ENCODE measurements around the gene TNRC18. TPM values are rescaled to one million over a fixed set of nuclear protein-coding genes. Genes with fewer than 3 reads are reported as not detected.

The TNRC18 gene
- total and polyA plus RNA-seq, 2 experiments from 2014 or later = 18.1 to 52.8 TPM

GRCh38 chr7:5429253-5429856, 5.7 kb upstream of the TNRC18 start:
- DNase-seq (ENCODE audit: low spot score) = peak; percentile 86
- no peaks in the 10 kb centered on the region for H3K9me3 ChIP-seq (ENCODE audit: low read depth)
- peak overlapping the region; percentile 93 for H3K4me3 ChIP-seq
- no peaks in the 10 kb centered on the region for H4K20me1 ChIP-seq (ENCODE audit: insufficient read depth, poor library complexity, severe bottlenecking)
- H3K4me1 ChIP-seq (ENCODE audit: insufficient read depth) = peaks cover 8% of the 10 kb centered on the region
- WGBS (ENCODE audit: low lambda C conversion rate, missing lambda C conversion rate) = 2% methylated on average over 31 of the region's 31 CpGs
- no peaks in the 10 kb centered on the region for H3K27me3 ChIP-seq
- H3K36me3 ChIP-seq (replicated peaks; ENCODE audit: insufficient read depth, low read depth) = no peaks in the 10 kb centered on the region
- no peak for TF ChIP-seq EZH2 (IDR thresholded peaks at IDR 0.05; ENCODE audit: borderline replicate concordance)
- TF ChIP-seq, protein P1, sequence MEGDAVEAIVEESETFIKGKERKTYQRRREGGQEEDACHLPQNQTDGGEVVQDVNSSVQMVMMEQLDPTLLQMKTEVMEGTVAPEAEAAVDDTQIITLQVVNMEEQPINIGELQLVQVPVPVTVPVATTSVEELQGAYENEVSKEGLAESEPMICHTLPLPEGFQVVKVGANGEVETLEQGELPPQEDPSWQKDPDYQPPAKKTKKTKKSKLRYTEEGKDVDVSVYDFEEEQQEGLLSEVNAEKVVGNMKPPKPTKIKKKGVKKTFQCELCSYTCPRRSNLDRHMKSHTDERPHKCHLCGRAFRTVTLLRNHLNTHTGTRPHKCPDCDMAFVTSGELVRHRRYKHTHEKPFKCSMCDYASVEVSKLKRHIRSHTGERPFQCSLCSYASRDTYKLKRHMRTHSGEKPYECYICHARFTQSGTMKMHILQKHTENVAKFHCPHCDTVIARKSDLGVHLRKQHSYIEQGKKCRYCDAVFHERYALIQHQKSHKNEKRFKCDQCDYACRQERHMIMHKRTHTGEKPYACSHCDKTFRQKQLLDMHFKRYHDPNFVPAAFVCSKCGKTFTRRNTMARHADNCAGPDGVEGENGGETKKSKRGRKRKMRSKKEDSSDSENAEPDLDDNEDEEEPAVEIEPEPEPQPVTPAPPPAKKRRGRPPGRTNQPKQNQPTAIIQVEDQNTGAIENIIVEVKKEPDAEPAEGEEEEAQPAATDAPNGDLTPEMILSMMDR (IDR thresholded peaks at IDR 0.05; ENCODE audit: poor library complexity) = no peak
- no peak for TF ChIP-seq EZH2phosphoT487 (IDR thresholded peaks at IDR 0.05; ENCODE audit: low read depth, severe bottlenecking, unreplicated experiment)
- peak overlapping the region; percentile 98 for H3K4me2 ChIP-seq
- peaks cover 89% of the 10 kb centered on the region for H3K79me2 ChIP-seq
- peak overlapping the region; percentile 21 for H2AFZ ChIP-seq
- no peaks in the 10 kb centered on the region for H3K9me2 ChIP-seq (replicated peaks; ENCODE audit: insufficient read depth)
- H3K27ac ChIP-seq = peak overlapping the region; percentile 99

DNA sequence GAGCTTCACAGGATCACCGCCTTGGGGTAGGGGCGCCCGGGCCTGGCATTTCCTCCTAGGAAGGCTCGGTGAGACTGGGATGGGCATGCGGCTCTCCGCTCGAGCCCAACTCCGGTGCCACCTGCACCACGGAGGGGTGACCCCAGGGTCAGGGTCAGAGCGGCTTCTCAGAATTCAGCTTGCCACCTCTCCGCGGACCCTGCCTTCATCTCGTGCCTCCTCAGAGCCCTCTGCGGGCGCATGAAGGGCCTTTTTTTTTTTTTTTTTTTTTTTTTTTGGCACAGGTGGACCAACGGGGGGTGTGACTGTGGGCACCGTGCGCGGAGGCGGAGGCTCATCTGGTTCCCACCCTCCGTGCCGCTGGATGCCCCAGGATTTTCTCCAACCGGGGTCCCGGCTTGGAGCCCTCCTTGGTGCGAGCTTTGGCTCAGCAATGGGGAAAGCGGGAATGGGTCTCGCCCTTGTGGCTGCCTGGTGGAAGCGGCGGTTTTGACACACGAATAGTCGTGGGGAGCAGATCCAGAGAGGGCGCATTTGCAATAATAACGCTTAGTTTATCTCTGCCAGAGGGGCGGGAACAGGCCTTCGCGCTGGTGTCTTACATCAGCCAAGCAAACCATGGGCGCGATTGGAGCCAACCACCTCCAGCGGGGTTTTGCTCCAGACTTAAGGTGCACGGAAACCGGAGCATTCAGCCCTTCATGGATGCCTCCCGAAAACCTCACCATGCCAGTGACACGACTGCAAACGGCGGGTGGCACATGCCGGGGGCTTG, 5.0 kb upstream of the TNRC18 start:
- TF ChIP-seq EZH2phosphoT487 (IDR thresholded peaks at IDR 0.05; ENCODE audit: low read depth, severe bottlenecking, unreplicated experiment) (no peak), EZH2 (IDR thresholded peaks at IDR 0.05; ENCODE audit: borderline replicate concordance) (no peak)
- TF ChIP-seq, protein P1 (IDR thresholded peaks at IDR 0.05; ENCODE audit: poor library complexity) = peak; percentile 19

DNA sequence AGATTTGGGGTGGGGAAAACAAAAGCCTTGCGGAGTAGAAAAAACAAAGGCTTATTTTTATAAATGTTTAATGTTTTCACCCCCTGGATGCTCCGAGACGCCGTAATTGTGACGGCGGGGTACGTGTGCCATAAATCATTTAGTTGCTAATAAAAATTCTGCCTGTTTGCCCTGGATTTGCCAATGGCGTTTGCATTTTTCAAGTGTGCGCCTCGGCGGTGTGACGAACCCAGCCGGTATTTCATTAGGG, 2.5 kb upstream of the TNRC18 start:
- peaks cover 8% of the 10 kb centered on the region for H3K4me1 ChIP-seq (ENCODE audit: insufficient read depth)
- no peaks in the 10 kb centered on the region for H3K9me2 ChIP-seq (replicated peaks; ENCODE audit: insufficient read depth)
- H3K4me3 ChIP-seq = peak overlapping the region; percentile 89
- H2AFZ ChIP-seq = peak overlapping the region; percentile 36
- H3K79me2 ChIP-seq = peaks cover 88% of the 10 kb centered on the region
- H3K4me2 ChIP-seq = peak overlapping the region; percentile 98
- no peaks in the 10 kb centered on the region for H3K9me3 ChIP-seq (ENCODE audit: low read depth)
- H3K36me3 ChIP-seq (replicated peaks; ENCODE audit: insufficient read depth, low read depth) = no peaks in the 10 kb centered on the region
- H4K20me1 ChIP-seq (ENCODE audit: insufficient read depth, poor library complexity, severe bottlenecking) = peaks cover 4% of the 10 kb centered on the region
- H3K27ac ChIP-seq = peak overlapping the region; percentile 99
- H3K27me3 ChIP-seq = no peaks in the 10 kb centered on the region
- WGBS (ENCODE audit: low lambda C conversion rate, missing lambda C conversion rate) = under 1% methylated on average over 13 of the region's 13 CpGs
- TF ChIP-seq, protein P1 (IDR thresholded peaks at IDR 0.05; ENCODE audit: poor library complexity) = no peak
- TF ChIP-seq EZH2phosphoT487 (IDR thresholded peaks at IDR 0.05; ENCODE audit: low read depth, severe bottlenecking, unreplicated experiment) (no peak), EZH2 (IDR thresholded peaks at IDR 0.05; ENCODE audit: borderline replicate concordance) (no peak)
- no peak for DNase-seq (ENCODE audit: low spot score)

More for the DNA sequence above, 5.0 kb upstream of the TNRC18 start:
- Histone ChIP-seq H3K36me3 (replicated peaks; ENCODE audit: insufficient read depth, low read depth) (no peaks in the 10 kb centered on the region), H3K27ac (peak overlapping the region; percentile 99), H2AFZ (peak overlapping the region; percentile 21), H3K4me1 (ENCODE audit: insufficient read depth) (peaks cover 8% of the 10 kb centered on the region), H4K20me1 (ENCODE audit: insufficient read depth, poor library complexity, severe bottlenecking) (no peaks in the 10 kb centered on the region), H3K27me3 (no peaks in the 10 kb centered on the region), H3K9me2 (replicated peaks; ENCODE audit: insufficient read depth) (no peaks in the 10 kb centered on the region), H3K4me3 (peak overlapping the region; percentile 93), H3K9me3 (ENCODE audit: low read depth) (no peaks in the 10 kb centered on the region), H3K4me2 (peak overlapping the region; percentile 98), H3K79me2 (peaks cover 88% of the 10 kb centered on the region)
- WGBS (ENCODE audit: low lambda C conversion rate, missing lambda C conversion rate) = 3% methylated on average over 46 of the region's 46 CpGs
- DNase-seq (ENCODE audit: low spot score) = peak; percentile 86
